A204.1 (cell line): Measurements from ENCODE around the gene POLR2H.

Experiments
- FAIRE-seq: peaks from 2 replicates; lab custom pipeline; 2012; peaks lifted over from hg19 to GRCh38; lab: Jason Lieb, UNC

The POLR2H gene

DNA sequence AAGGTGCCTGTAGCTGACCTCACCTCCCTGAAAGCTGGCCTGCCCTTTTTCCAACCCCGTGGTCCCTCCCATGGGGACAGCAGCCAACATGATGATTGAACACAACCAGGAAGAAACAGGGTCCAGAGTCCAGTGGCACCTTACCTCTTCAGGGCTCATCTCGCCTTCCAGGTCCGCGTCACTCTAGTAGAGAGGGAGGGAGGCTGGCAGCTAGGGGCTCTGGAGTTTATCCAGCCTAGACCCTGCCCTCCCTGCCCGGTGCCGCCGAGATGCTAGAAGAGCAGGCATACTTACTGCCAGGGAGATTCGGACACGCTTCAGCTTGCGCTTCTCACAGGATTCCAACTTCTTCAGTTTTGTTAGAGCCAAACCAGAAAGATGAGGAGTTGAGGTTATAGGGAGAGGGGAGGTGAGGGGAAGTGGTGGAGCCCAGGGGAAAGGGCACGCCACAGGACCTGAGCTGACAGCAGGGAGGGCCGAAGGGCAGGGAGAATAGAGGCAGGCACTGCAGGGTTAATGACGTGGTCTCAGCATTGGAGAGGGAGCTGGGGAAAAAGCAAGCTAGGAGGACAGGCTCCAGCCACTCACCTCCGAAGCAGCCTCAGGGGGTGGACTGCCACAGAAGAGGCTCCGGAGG is 9.2 kb upstream of the POLR2H start:
- no peak for FAIRE-seq

DNA sequence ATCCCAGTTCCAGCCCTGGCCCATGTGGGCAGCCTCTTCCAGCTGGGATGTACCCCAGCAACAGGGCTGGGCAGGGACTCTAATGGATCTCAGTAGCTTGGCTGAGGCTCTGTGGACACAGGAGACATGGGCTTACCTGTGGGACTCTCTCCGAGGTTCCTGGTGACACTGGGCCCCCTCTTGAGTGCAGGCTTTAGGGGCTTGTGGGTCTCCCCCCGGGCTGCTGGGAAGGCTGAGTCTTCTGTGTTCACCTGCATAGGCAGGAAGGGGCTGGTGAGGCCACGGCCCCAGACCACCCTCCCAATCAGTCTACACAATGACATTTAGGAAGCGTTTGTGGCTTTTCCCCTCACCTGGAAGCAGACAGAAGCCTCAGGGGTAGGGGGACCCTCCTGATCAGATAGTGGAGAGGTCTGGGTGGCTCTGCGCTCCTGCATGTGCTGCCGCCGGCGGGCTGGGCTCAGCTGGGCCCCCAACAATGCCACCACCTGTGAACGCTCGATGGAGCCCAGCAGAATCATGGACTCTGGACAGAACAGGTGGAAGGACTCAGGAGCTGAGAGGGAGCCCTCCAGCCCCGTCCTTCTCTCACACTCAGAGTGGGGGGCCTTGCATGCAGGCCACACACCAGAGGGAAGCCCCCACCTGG is 8.5 kb upstream of the POLR2H start:
- no peak for FAIRE-seq

- no peak for FAIRE-seq
These were observed 8.0 kb upstream of the POLR2H start for GRCh38 chr3:184353546-184353941.

- FAIRE-seq = no peak
These were observed 7.3 kb upstream of the POLR2H start for GRCh38 chr3:184354121-184354728.

DNA sequence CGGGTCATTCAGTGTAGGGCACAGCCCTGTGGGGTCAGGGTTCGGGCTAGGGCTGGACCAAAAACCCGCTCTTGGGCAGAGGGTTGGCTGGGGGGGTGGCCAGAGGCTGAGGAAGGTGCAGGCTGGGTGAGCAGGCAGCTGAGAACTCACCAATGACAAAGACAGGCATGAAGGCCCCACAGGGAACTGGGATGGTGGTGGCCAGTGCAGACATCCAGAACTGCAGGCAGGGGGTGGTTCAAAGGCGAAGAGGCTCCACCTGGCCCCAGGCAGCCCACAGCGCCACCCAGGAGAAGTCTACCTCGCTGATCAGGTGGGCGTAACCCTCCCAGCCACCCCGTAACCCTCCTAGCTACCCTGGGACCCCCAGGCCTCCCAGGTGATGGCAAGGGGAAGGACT is 6.8 kb upstream of the POLR2H start:
- FAIRE-seq = no peak

GRCh38 chr3:184355261-184356040 is 6.1 kb upstream of the POLR2H start:
- no peak for FAIRE-seq

GRCh38 chr3:184357248-184358123 is 4.0 kb upstream of the POLR2H start:
- FAIRE-seq = no peak

GRCh38 chr3:184358124-184358767 is 3.3 kb upstream of the POLR2H start:
- FAIRE-seq = no peak

GRCh38 chr3:184358921-184359350 is 2.6 kb upstream of the POLR2H start:
- FAIRE-seq = no peak

DNA sequence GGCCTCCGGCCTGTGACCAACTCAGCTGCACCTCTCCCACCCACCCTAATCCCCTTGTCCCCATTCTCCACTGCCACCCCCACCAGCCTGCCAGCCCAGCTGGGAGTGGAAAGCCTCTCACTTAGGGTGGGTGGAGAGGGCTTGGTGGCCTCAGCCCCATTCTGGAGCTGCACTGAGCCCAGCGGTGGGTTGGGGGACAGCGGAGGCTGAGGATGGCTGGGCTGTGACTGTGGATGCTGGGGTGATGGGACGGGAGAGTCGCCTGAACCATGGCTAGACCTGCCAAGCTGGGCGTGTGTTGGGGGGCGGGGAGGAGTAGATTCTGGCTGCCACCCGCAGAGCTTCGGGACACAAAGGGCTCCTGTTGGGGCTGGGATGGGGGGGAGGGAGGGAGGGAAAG is 1.9 kb upstream of the POLR2H start:
- no peak for FAIRE-seq

DNA sequence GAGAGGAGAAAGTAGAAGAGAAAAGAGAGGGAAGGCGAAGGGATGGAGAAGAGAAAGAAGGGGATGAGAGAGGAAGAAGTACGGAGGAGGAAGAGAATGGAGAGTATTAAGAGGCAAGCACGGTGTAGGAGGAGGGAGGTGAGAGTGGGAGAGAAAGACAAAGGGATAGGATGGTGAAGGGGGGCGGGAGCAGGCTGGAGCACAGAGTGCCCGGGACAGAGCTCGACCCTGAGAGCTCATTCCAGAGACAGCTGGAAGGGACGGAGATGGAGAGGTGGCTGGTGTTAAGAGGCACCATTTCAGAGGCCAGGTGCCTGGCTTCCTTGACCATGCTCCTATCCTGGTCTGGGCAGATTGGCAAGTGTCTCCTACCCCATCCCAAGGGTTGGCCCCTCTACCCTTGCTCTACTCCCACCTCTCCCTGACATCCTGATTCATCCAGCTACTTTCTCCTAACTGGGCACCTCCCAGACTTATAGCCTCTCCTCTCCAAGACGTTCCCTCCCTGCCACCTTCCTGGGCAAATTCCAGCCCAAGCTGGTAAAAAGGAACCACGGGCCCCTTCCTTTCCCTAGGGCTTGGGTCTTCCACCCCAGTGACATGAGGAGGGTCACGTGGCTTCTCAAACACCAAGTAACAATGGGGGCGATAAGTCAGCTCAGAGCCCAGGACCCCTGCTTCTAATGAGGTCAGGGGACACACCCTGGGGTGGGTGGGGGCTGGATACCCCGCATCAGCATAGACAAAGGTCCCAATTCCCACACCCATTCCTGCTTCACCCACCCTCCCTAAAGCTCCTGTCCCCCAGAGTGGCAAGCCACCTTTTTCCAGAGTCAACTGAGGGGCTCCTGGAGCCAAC is 1.2 kb upstream of the POLR2H start:
- FAIRE-seq = no peak

DNA sequence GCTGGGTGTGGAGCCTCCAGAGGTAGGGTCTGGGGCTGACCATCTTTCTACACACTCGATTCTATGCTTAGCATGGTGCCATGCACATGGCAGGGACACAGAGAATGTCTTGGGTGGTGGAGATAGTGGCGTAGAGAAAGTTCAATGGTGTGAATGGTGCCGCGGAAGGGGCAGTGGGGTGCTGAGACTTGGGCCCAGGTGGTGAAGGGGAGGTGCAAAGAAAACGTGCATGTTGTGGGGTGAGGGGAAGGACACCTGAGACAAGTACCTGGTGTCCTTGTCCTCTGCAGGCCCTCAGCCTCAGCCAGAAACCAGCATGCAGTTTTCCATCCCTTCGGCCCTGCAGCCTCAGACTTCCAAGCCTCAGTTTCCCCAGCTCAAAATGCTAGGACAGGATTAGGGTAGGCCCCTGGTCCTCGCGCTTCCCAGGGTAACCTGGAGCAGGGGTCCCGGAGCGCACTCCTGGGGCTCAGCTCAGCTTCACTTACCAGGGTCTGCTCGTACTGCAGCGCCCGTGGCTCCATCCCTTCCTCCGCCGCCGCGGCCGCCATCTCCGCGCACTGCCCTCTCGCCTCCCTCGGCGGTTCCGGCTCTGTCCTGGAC is 480 bp upstream of the POLR2H start:
- FAIRE-seq = no peak

GRCh38 chr3:184361932-184362667 is 590 bp downstream of the POLR2H start:
- no peak for FAIRE-seq

GRCh38 chr3:184362668-184363546 is 1.4 kb downstream of the POLR2H start:
- peak; percentile 93 for FAIRE-seq

DNA sequence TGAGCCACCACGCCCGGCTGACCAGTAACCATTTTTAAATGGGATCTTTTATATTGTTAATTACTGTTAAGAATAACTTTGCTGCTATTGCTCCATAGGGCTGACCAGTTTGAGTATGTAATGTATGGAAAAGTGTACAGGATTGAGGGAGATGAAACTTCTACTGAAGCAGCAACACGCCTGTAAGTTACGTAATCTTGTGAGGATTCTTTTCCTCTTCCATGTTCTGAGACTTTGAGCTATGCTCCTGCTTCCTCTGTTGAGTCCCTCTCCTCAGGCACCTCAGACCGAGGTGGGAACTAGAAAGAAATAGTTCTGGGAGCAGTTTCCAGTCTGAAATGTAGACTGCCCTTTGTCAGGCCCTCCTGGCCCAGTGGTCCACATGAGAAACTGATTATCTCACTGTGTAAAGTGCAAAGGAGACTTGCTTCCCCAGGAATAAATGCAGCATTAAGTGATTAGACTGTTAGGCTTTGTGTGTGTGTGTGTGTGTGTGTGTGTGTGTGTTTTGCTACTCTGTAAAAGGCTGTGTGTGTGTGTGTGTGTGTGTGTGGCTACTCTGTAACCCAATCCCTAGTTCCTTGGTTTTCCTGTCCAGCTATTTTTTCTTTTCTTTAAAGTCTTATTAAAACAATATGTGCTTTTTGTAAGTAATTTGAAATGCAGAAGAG is 5.2 kb downstream of the POLR2H start:
- FAIRE-seq = no peak

GRCh38 chr3:184368116-184368515 is 6.6 kb downstream of the POLR2H start:
- FAIRE-seq = no peak

- FAIRE-seq = no peak
These were observed 7.2 kb downstream of the POLR2H start for GRCh38 chr3:184368586-184369183.
